ENCODE measurements around the gene FALEC. TPM values are rescaled to one million over a fixed set of nuclear protein-coding genes. Genes with fewer than 3 reads are reported as not detected.

The FALEC gene
- total RNA-seq, 1 donor from 2014 or later: not detected

DNA sequence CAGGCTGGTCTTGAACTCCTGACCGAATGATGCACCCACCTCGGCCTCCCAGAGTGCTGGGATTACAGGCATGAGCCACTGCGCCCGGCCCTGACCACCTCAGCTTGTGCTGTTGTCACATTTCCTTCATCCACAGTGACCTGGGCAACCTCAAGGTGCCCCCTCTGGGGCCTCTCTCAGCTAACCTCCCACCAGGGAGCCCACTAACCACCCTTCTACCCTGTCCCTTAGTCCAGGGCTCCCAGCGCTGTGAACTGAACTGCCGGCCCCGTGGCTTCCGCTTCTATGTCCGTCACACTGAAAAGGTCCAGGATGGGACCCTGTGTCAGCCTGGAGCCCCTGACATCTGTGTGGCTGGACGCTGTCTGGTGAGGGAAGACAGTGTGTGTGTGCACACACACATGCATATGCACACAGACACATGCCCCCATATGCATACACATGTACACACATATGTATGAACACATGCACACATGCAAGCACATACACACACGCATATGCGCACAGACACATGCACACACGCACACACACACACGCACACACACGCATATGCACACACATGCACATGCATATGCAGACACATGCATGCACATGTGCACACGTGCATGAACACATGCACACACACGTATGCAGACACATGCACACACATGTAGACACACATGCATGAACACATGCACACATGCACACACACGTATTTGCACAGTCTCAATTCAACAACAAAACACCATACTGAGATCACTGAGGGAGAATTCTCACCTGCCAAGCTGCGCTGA, 39.8 kb downstream of the FALEC start:
- intact Hi-C loops (cut with micrococcal nuclease): no loop called here
- ATAC-seq: no peak
- DNase-seq: no peak

DNA sequence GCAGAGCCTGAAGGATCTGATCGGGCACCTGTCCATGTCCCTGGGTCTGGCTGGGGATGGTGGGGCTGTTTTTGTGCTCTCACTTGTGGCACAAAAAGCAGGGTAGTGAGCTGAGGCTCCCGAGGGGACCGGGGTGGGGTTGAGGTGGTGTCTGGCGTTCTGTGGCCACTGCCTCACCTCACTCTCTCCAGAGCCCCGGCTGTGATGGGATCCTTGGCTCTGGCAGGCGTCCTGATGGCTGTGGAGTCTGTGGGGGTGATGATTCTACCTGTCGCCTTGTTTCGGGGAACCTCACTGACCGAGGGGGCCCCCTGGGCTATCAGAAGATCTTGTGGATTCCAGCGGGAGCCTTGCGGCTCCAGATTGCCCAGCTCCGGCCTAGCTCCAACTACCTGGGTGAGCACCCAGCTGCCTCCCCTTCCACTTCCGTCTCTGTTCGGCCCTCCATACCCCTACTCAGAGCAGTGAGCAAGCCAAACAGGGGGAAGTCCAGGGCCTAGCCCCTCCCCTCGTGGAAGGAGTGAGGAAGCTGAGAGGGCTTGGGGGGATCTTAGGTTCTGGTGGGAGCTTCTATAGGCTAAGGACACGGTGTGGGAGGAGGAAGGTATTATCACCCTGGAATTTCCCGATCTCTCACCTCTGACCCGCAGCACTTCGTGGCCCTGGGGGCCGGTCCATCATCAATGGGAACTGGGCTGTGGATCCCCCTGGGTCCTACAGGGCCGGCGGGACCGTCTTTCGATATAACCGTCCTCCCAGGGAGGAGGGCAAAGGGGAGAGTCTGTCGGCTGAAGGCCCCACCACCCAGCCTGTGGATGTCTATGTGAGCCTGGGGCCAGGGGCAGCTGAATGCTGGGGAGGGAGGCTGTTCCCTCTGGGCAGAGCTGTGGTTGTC, 40.7 kb downstream of the FALEC start:
- no peak for ATAC-seq
- intact Hi-C loops (cut with micrococcal nuclease): no loop called here
- DNase-seq: no peak

DNA sequence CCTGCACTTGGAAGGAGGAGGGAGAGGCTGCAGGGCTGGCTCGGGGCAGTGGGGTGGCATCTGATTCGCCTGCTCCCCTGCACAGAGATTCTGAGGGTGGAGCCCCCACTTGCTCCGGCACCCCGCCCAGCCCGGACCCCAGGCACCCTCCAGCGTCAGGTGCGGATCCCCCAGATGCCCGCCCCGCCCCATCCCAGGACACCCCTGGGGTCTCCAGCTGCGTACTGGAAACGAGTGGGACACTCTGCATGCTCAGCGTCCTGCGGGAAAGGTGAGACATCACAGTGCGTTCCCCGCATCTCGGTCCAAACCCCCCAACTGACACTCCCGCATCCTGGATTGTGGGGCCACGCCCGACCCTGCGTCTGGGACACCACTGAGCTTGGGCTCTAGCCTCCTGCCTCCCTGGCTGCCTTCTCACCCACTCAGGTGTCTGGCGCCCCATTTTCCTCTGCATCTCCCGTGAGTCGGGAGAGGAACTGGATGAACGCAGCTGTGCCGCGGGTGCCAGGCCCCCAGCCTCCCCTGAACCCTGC, 41.6 kb downstream of the FALEC start:
- intact Hi-C loops (cut with micrococcal nuclease): no loop called here
- no peak for ATAC-seq
- DNase-seq: no peak

DNA sequence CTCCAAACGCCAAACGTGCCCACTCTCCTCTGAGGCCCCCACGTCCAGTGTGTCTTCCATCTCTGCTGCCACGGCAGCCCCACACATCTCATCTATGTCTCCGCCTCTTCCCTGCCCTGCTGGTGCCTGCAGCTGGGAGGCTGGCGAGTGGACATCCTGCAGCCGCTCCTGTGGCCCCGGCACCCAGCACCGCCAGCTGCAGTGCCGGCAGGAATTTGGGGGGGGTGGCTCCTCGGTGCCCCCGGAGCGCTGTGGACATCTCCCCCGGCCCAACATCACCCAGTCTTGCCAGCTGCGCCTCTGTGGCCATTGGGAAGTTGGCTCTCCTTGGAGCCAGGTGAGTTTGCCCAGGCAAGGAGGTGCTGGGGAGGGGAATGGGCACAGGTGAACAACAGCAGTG, 42.3 kb downstream of the FALEC start:
- intact Hi-C loops (cut with micrococcal nuclease): no loop called here
- ATAC-seq (no peak), DNase-seq (no peak)

DNA sequence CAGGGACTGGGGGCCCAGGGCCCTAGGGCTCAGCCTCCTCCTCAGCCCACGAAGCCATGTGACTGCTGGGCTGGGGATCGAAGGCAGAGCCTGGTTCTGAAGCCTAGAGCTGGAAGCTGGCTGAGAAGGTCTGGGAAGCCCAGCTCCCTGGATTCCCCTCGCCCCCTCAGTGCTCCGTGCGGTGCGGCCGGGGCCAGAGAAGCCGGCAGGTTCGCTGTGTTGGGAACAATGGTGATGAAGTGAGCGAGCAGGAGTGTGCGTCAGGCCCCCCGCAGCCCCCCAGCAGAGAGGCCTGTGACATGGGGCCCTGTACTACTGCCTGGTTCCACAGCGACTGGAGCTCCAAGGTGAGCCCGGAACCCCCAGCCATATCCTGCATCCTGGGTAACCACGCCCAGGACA, 42.8 kb downstream of the FALEC start:
- no peak for ATAC-seq
- DNase-seq: no peak
- intact Hi-C loops (cut with micrococcal nuclease): no loop called here

DNA sequence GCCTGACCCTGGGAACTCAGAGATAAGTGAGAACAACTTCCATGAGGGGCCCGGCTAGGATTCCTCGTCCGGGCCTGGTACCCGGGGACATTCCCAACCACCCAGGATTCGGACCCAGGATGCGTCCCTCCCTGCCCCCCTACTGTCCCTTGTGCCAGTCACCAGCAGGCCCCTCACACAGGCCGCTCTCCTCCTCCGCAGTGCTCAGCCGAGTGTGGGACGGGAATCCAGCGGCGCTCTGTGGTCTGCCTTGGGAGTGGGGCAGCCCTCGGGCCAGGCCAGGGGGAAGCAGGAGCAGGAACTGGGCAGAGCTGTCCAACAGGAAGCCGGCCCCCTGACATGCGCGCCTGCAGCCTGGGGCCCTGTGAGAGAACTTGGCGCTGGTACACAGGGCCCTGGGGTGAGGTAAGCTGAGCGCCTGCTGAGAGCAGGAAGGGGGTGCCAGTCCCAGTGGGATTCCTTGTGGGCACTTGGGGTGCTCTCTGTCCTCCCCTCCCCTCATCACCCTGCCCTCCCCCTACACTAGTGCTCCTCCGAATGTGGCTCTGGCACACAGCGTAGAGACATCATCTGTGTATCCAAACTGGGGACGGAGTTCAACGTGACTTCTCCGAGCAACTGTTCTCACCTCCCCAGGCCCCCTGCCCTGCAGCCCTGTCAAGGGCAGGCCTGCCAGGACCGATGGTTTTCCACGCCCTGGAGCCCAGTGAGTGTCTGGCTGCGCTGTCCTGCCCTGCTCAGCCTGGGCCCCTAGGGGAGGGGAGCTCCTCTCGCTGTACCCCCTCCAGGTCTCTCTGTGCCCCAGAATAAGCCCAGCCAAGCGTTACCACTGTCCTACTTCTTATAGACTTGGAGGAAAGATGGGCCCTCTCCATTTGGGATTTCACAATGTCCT, 43.5 kb downstream of the FALEC start:
- peak; percentile 80 for DNase-seq
- intact Hi-C loops (cut with micrococcal nuclease): no loop called here
- ATAC-seq: no peak

DNA sequence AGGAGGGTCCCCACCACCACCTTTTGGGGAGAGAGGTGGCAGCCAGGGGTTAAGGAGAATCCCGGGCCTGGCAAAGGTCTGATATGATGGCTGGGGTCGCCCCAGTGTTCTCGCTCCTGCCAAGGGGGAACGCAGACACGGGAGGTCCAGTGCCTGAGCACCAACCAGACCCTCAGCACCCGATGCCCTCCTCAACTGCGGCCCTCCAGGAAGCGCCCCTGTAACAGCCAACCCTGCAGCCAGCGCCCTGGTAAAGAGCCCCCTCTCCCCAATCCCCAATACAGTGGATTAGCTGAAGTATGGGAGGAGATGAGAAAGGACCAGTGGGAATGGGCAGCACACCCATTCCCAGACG, 44.1 kb downstream of the FALEC start:
- DNase-seq (no peak), ATAC-seq (no peak)
- intact Hi-C loops (cut with micrococcal nuclease): loop anchor here (5.0 kb wide), 1 partner anchor 63 kb away; no protein-coding TSS in a partner anchor

DNA sequence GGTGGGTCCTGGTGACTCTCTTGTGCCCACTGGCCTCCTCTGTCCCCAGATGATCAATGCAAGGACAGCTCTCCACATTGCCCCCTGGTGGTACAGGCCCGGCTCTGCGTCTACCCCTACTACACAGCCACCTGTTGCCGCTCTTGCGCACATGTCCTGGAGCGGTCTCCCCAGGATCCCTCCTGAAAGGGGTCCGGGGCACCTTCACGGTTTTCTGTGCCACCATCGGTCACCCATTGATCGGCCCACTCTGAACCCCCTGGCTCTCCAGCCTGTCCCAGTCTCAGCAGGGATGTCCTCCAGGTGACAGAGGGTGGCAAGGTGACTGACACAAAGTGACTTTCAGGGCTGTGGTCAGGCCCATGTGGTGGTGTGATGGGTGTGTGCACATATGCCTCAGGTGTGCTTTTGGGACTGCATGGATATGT, 44.5 kb downstream of the FALEC start:
- intact Hi-C loops (cut with micrococcal nuclease): loop anchor here (5.0 kb wide), 1 partner anchor 62 kb away; no protein-coding TSS in a partner anchor
- ATAC-seq (peak; percentile 26), DNase-seq (peak; percentile 82)

DNA sequence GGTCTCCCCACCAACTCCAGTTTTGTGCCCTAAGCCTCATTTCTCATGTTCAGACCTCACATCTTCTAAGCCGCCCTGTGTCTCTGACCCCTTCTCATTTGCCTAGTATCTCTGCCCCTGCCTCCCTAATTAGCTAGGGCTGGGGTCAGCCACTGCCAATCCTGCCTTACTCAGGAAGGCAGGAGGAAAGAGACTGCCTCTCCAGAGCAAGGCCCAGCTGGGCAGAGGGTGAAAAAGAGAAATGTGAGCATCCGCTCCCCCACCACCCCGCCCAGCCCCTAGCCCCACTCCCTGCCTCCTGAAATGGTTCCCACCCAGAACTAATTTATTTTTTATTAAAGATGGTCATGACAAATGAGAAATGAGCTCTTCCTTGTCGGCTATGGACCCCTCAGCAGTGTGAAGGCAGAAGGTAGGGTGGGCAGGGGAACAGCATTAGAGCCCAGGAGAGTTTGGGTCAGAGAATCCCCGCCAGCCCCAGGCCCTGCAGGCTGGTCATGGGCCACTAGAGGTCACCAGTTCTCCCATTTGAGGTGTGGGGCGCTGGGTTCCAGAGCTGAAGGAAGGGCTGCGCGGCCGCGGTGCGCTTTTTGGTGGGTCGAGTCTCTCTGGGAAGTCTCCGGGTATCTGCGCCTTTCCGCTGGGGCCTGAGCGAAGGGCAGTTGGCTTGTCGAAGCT, 45.2 kb downstream of the FALEC start:
- DNase-seq (peak; percentile 92), ATAC-seq (peak; percentile 60)
- intact Hi-C loops (cut with micrococcal nuclease): loop anchor here (5.0 kb wide), 1 partner anchor 62 kb away; no protein-coding TSS in a partner anchor

DNA sequence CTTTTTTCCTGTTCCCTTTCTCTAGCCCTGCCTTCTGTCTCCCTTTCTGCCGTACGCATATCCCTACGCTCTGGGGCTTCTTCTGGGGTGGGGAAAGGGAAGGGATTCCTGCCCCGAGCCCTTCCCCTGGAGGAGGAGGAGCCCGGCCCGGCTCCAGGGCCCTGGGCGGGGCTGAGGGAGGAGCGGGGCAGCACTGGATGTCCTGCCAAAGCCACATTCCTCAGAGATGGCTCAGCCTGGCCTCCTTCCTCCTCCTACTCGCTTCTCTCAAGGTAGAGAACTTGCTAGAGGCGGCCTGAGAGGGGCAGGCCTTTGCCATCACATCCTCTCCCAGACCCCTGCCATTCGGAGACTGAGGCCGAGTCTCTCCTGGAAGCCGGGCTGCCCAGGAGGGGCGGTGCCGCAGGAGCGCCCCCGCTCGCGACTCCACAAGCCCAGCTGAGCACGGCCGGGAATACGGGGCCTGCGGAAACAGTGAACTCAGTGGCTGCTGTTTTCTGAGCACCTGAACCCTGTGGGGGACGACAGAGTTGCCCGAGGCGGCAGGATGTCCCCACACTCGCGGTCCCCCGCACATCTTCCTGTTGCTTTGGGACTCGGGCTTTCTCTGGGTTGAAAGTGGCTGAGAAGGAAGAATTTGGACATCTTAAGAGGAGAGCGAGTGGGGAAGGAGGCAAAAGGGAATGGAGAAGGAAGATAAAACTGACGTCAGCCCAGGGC, 45.9 kb downstream of the FALEC start:
- DNase-seq: peak; percentile 96
- ATAC-seq: peak; percentile 85
- intact Hi-C loops (cut with micrococcal nuclease): loop anchor here (5.0 kb wide), 1 partner anchor 61 kb away; no protein-coding TSS in a partner anchor

DNA sequence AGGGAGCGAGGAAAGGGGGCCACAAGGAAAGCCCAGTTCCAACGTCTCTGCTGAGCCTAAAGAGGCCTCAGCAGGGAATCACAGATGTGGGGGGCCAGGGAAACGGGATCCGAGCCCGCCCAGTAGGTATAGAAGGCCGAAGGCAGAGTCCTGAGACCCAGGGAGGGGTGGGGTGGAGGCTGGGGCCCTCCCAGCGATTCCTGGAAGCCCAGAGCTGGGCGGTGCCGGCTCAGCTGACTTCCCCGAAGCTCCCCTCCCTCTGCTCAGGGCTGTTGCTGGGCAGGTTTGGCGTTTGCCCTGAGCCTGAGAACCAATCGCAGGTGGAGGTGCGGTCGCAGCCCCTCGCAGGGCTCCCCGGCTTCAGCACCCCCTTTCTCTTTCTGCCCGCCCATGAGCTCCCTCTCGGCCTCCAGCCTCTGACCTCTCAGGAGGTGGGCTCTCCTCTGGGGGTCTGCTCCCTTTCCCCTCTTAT, 46.5 kb downstream of the FALEC start:
- ATAC-seq (peak; percentile 85), DNase-seq (peak; percentile 97)
- intact Hi-C loops (cut with micrococcal nuclease): loop anchor here (5.0 kb wide), 1 partner anchor 60 kb away; no protein-coding TSS in a partner anchor

DNA sequence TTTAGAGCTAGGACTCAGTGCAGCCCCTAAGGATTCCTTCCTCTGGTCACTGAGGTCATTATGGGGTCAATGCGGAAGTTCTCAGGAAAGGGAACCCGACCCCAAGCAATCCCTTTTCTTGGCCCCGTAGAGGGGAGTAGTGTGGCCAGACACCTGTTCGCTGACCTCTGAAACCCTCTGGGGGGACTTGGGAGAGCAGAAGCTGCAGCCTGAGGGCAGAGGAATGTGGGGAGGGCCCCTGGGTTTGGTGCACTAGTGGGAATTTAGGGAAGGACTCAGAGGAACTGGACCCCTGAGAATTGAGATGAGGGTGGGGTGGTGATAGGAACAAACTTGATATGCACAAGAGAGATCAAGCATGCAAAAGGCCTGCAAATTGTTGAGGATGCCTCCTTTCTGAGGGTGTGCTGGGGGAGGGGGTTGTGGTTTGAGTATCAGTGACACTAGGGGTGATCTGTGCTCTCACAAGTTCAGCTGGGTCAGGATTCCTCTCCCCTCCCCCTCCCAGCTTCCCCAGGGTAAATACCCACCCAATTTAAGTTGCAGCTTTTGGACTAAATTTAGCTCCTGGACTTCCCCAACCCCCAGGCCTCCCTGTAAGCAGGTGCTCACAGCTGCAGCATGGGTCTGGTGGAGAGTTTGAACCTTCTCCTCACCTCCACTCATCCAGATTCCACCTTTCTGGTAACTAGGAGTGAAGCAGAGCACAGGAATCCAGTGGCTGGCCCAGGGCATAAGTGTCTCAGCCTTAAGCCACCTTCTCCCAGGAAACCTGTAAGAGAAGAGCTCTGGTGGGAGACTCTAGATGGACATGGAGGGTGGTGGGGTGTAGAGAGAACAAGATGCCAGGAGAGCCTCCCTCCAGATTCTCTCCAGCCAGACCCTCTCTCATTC, 47.1 kb downstream of the FALEC start:
- DNase-seq: no peak
- ATAC-seq: no peak
- intact Hi-C loops (cut with micrococcal nuclease): loop anchor here (5.0 kb wide), 1 partner anchor 60 kb away; no protein-coding TSS in a partner anchor

DNA sequence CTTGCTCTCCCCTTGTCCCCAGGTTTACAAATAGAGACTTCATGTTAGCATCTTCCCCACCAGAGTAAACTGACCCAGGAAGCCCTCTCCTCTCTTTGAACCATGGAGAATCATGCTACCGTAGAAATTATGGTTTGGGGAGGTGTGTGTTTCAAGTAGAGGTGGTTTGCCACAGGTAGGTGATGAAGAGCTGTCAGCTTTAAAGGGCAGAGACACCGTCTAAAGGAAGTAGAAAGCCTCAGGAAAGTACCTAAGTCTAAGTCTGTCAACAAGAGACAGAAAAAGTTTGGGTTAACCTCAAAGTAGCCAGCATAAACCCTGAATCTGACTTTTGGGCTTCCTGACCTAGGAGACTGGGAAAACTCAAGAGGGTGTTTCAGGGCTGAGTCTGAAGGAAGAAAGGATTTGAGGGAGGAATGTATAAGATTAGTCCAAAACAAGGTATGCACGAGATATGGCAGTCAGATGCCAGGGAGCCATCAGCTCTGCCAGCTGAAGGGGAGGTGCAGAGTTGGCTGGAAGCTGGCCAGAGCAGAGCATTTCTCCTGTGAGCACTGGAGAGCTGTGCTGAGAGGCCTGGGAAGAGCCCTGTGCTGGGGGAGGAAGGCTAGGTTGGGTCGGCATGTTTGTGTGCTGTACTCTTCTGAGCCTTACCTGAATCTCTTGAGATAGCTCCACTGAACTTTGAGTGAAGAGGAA, 47.9 kb downstream of the FALEC start:
- ATAC-seq (no peak), DNase-seq (peak; percentile 81)
- intact Hi-C loops (cut with micrococcal nuclease): loop anchor here (5.0 kb wide), 1 partner anchor 59 kb away; no protein-coding TSS in a partner anchor

DNA sequence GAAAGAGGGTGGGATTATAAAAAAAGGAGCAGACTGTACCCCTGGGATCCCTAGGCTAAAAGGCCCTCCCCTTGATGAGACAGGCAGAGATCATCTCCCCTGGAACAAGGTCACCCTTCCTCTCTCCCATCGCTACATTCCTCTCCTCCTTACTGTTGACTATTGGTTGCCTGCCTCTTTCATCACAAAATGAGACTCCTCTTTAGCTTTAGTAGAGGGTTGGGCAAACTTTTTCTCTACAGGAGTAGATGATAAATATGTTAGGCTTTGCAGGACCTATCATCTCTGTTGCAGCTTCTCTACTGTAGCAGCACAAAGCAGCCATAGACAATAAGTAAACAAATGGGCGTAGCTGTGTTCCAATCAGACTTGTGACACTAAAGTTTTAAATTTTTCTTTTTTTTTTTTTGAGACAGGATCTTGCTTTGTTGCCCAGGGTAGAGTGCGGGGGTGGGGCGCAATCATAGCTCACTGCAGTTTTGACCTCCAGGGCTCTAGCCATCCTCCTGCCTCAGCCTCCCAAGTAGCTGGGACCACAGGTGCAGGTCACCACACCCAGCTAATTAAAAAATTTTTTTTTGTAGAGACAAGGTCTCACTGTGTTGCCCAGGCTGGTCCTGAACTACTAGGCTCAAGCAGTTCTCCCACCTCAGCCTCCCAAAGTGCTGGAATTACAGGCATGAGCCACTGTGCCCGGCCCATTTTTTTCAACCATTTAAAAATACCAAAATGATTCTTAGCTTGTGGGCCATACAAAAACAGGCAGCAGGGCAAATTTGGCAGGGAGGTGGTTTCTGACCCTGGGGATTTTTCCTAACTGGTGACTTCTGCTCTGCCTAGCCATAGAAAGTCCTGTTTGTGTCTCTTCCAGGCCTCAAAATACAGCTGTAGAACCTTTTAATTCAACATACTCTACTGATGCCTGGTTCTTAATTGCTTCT, 48.8 kb downstream of the FALEC start:
- DNase-seq (no peak), ATAC-seq (no peak)
- intact Hi-C loops (cut with micrococcal nuclease): loop anchor here (5.0 kb wide), 1 partner anchor 58 kb away; no protein-coding TSS in a partner anchor
